Renal cortical epithelial cell (primary cell): ENCODE results near the gene BRD3OS. TPM values are rescaled to one million over a fixed set of nuclear protein-coding genes. Genes with fewer than 3 reads are reported as not detected.

Experiments used
- DNase-seq: peaks from one replicate; pipeline ENCODE4 v3.0.0-alpha.2; 2011; ENCODE audit warnings: low read depth
- total RNA-seq: library from RNA; depleted of rRNA; stranded (reverse); fragments of >200 nt; gene quantifications from 2 replicates; pipeline ENCODE4 v1.2.3, GENCODE V29; 2014

The BRD3OS gene
- total RNA-seq, 1 donor from 2014 or later = 42.8 TPM

- DNase-seq = no peak
Measured at GRCh38 chr9:134004881-134005280, 20.4 kb upstream of the BRD3OS start.

DNA sequence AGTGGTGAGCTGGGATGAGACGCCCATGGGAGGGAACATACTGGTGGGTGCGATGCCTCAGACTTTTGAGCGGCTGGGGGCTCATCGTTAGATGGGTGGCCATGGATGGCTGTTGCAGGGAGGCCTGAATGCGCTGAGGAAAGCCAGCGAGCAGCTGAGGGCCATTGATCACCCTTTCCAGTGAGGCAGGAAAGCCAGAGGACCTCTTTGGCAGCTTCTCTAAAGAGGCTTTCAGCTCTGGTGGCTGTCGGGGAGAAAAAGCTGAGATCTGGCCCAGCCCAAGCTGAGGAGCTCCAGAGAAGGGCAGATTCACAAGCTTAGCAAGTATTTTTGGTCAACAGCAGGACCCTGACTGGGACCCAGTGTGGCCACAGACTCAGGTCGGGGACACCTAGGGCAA, 19.9 kb upstream of the BRD3OS start:
- DNase-seq = no peak

- no peak for DNase-seq
Measured at GRCh38 chr9:134007150-134007549, 18.1 kb upstream of the BRD3OS start.

- DNase-seq = no peak
Measured at GRCh38 chr9:134007571-134007970, 17.7 kb upstream of the BRD3OS start.

DNA sequence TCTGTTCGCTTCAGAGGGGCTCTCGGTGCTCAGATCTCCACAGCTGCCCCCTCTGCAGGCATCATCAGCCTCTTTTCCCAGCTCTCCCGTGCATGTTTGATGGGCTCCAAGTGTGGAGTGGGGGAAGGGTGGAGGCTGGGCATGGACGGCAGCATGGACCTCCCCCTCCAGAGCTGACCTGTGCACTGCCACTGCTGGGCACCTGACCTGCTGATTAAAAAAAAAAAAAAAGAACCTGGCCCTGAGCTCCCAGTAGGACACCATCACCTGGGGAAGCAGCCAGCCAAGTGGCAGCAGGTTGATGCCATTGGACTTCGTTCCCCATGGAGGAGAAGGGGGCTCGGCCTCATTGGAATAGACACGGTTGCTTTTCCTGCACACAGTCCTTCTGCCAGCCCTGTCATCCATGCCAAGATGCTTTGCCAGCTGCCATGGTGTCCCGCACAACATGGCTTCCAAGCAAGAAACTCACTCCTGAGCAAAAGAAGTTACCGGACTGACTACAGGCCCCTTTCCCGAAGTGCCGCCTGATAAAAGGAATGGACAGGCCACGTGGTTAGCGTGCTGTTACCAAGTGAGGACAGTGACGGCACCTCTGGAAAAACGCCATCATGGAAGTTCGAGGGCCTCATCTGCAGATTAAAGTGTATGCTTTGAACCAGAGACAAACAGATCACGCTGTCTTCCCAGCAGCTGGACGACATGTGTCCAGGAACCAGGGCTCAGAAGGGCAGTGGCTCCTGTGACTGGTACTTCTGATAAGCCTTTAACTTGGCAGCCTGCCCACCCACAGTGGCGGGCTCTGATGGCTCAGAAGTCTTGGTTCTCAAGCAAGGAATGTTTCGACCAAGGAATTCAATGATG, 14.7 kb upstream of the BRD3OS start:
- DNase-seq = no peak

GRCh38 chr9:134011401-134011800, 13.9 kb upstream of the BRD3OS start:
- no peak for DNase-seq

DNA sequence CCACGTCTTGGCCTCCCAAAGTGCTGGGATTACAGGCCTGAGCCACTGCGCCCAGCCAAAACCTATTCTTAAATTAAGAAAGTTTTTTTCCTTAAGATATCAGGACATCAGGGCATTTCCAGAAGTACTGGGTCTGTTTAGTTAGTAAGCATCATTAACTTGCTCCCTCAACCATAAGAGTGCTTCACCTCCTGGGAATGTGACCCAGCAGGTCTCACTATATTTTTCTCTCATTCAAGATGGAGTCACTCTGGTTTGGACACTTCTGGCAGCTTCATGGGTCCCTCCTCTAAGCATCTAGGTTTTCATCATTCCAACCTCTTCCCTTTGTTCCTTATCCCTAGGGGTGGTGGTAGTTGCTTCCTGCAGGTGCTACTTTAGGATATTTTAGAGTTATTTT, 10.3 kb upstream of the BRD3OS start:
- DNase-seq = peak; percentile 54

DNA sequence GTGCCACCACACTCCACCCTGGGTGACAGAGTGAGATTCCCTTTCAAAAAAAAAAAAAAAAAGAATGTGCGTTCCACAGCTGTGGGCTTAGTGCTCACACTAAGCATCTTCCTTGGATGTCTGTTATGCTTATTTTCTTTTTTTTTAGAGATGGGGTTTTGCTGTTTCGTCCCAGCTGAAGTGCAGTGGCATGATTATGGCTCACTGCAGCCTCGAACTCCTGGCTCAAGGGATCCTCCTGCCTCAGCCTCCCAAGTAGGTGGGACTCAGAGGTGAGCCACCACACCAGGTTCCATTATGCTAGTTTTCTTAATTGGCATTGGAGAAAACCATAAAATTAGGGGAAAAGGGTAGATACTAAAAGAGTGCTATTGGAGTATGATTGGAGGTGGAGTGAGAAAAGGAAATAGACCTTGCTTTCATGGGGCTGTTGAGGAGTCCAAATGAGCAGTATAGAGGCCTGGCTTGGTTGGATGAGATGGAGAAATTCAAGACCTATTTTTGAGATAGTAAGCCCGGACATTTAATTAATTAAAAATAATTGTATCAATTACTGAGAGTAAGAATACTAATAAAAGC, 978 bp upstream of the BRD3OS start:
- no peak for DNase-seq

GRCh38 chr9:134025606-134026541, 593 bp downstream of the BRD3OS start:
- DNase-seq = peak; percentile 7

DNA sequence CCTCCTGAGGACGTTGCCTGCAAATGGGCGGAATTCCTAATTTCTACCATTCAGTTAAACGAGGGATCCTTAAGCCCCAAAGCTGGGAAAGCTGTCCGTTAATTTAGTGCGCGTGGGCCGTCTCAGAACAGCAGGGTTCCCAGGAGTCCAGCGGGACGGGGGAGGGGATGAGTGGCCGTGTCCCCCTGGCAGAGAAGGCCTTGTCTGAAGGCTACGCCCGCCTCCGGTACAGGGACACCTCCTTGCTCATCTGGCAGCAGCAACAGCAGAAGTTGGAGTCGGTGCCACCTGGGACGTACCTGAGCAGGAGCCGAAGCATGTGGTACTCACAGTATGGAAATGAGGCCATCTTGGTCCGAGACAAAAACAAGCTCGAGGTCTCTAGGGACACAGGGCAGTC, 1.3 kb downstream of the BRD3OS start:
- no peak for DNase-seq

DNA sequence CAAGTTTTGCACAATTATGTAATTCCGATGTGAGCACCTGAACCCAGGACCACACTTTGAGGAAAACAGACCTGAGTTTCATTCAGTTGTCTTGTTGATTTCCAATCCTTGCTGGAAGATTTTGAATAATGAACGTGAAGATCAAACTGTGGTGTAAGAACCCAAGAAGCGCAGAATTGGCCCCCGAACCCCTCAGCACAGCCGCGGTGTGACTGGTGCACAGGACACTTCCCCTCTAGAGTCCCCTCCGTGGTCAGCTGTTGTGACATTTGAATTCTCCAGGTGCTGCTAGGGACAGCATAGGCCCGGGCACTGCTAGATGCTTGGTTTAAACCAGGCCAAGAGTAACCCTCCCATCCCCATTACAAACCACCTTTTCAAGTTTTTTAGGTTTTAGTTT, 1.7 kb downstream of the BRD3OS start:
- DNase-seq = no peak

GRCh38 chr9:134027561-134027960, 2.3 kb downstream of the BRD3OS start:
- DNase-seq = no peak

GRCh38 chr9:134028076-134028475, 2.8 kb downstream of the BRD3OS start:
- DNase-seq = no peak

GRCh38 chr9:134028575-134029247, 3.4 kb downstream of the BRD3OS start:
- DNase-seq = no peak

DNA sequence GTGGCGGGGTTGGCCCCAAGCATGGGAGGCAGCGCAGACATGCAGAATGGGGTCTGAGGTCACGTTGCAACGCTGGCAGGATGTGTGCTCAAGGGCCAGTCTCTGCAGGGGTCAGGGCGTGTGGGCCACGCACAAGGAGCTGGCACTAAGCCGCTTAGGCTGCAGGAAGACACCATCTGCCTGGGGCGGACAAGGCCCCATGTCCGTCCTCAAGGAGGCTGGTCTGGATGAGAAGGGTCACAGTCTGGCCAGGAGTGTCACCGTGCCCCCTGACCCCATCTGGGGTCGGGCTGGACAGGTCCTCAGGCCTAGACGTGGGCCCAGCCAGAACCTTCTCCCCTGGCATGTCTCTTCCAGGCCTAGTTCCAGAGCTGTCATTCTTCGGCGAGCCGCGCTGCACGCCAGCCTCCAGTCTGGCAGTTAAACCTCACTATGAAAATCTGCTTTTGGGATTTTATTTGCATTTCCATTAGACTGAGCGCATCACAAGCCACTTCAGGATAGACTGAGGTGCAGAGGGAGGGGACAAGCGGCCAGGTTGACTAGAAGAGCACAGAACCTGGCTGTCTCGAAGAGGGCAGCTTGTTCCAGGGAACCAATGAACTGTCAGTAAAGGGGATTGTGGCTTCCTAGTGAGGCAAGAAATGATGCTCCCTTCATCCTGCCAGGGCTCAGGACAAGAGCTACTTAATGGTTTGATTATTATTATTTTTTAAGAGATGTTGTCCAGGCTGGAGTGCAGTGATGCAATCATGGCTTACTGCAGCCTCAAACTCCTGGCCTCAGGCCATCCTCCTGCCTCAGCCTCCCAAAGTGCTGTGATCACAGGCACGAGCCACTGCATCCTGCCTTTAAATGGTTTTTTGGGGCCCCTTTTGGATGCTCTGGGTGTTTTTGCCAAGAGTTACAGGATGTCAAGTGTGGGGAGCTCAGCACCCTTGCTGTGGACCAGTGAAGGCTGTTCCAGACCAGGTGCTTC, 4.3 kb downstream of the BRD3OS start:
- no peak for DNase-seq

DNA sequence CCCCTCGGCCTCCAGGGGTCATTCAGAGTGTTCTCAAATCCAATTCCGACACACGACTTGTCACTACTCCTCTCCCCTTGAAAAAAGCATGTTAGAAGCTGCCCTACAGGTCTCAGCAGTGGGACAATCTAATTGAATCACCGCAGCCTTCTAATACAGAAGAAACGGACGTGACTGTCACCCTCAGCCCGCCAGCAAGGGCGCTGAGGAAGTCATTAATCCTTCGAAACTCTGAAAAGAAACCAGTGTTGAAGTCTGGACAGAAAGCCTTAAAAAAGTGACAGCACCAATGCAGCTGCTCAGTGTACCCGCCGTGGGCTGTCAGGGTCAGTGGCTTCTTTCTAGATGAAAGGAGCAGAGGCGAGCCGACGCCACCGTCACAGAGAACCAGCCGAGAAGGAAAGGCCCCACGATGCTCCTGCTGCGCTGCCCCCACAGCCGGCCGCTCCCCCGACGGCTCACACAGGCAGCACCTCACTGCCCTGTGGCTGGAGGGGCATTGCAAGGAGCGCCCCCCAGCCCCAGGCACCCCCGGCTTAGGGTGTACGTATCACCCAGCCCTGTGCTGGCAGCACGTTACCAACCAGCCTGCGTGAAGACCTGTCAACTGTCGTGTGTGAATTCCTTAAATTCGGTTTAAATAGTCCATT, 5.7 kb downstream of the BRD3OS start:
- no peak for DNase-seq

GRCh38 chr9:134031783-134032182, 6.5 kb downstream of the BRD3OS start:
- DNase-seq = no peak

- no peak for DNase-seq
Measured at GRCh38 chr9:134032456-134033222, 7.4 kb downstream of the BRD3OS start.

DNA sequence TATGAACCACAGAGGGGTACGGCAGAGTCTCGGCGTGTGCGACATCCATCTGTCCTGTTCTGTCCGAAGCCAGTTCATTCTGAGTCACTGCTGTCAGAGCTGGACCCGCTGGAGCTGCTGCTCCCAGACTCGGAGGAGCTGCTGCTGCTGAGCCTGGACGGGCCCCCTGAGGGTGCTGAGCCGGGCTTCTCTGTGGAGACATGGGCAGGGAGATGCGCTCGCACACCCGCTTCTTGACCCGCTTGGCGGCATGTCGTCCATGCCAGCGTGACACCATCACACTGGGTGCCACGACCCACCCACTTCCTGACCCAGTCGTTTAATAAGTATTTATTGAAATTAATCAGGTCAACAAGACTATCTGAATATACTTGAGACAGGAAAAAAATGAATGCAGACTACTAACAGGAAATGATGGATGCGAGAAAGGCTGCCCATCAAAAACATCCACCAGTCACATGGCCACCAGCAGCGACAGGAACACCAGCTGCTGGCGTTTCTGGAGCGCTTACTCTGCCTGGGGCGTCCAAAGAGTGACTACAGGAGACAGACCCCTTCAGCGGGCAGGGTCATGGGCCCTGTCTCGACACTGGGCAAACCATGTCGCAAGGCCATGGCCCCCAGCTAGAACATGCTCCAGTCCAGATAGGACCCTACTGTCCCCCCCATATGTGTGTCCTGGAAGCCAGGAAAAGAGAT, 8.4 kb downstream of the BRD3OS start:
- DNase-seq = no peak
